Measurements from ENCODE around the gene SSBP2.

Gene SSBP2

DNA sequence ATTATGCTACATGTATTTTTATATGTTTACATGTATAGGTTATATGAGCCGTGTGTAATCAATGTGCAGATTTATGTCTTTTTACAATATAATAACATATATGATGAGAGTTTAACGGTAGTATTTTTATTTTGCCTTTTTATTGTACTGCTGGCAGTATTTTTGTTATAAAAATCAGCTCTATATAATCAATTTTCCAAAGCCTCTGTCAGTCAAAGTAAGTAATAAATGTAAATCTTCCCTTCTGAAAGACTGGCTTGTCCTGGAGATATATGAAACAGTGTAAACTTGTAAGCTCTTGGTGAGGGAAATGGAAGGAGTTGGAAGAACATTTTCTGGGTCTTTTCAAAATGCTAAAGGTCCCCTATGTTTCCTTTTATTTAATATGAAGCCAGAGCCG lies 173.8 kb downstream of the SSBP2 start:
- DNase-seq = no peak

GRCh38 chr5:81575924-81576323 lies 175.0 kb downstream of the SSBP2 start:
- DNase-seq = no peak

- DNase-seq = no peak
Measured at GRCh38 chr5:81572201-81572600, 178.7 kb downstream of the SSBP2 start.

DNA sequence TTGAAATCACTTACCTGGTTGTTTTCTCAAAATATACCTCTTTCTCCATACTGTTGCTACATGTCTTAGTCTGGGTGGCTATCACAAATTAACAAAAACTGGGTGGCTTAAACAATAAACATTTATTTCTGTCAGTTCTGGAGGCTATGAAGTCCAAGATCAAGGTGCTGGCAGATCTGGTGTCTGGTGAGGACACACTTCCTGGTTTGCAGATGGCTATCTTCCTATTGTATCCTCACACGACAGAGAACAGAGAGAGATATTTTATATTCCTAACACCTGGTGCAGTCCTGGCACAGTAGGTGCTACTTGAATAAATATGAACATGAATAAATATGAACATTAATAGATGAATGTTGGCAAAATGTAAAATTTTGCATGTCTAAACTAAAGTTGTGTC lies 192.7 kb downstream of the SSBP2 start:
- DNase-seq = no peak

GRCh38 chr5:81556809-81557208 lies 194.1 kb downstream of the SSBP2 start:
- no peak for DNase-seq

- DNase-seq = no peak
Measured at GRCh38 chr5:81555865-81556264, 195.0 kb downstream of the SSBP2 start.

DNA sequence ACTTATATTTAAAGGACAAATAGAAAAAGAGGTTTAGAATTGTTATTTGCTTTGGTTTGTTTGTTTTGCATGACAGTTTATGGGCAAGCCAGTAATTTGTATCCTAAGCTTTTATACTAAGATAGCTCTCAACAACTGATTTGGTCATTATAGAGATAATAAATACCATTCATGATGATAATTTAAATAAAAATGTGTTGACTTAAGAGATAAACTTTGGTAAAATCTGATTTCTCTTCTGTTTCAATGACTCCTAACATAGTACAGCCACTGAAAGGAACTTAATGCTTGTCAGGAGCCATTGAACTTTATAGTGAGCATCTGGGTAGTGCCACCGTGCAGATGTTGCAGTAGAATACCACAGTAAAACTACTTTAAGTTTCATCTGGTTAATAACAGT lies 196.2 kb downstream of the SSBP2 start:
- DNase-seq = no peak

- DNase-seq = no peak
Measured at GRCh38 chr5:81553567-81554212, 197.2 kb downstream of the SSBP2 start.

DNA sequence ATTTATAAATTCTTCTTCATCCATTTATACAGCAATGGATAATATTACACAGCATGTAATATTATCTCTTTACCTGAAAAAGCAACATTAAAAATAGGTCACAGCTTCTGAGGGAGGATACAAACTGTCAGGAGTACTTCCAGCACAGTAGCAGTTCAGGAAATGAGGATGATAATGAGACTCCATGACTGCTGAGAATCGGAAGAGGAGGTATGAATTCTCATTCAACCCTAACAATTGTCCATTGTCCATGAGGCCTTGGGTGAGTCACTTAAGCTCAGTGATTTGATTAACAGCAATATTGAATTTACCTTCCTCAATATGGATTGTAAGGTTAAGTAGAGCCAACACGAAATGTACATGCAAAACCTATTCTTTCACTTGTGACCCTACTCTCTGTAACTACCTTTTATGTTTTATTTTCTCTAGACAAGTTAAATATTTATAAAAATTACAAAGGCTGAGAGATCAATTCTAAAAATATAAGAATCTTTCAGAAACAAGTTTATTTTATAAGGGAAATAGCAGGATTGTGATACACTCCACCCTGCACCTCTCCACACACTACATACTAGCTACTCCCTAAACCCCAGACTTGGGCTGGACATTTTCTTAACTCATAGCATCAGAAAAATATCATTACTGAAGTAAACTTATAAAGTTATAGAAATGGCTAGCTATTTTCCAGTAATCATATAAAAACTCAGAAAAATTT lies 197.9 kb downstream of the SSBP2 start:
- no peak for DNase-seq

DNA sequence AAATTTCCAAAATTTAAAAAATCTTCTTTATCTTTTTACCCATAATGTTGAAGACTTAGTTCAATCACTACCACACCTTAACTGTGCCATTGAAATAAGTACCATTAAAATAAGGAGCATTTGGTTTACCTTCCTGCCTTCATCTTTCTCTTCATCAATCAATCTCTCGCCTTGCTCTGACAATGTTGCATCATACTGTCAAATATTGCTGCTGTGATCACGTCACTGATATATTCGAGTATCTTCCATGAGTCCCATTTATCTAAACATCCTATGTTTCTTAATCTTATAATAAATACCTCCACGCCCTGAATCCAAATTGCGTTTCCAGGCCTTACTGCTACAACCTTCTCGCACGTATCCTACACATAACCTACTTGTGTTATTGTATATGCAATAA lies 201.8 kb downstream of the SSBP2 start:
- no peak for DNase-seq

DNA sequence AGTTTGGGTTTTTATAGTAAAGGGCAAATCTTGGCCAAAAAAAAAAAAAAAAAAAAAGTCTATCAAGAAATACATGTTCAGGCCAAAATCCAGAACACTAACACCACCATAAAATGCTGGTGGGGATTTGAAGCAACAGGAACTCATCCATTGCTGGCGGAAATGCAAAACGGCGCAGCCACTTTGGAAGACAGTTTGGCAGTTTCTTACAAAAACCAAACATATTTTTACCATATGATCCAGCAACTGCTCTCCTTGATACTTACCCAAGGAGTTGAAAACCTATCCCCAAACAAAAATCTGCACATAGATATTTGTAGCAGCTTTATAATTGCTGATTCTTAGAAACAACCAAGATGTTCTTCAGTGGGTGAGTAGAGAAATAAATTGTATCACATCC lies 203.9 kb downstream of the SSBP2 start:
- no peak for DNase-seq

- DNase-seq = no peak
Measured at GRCh38 chr5:81545911-81546310, 205.0 kb downstream of the SSBP2 start.

DNA sequence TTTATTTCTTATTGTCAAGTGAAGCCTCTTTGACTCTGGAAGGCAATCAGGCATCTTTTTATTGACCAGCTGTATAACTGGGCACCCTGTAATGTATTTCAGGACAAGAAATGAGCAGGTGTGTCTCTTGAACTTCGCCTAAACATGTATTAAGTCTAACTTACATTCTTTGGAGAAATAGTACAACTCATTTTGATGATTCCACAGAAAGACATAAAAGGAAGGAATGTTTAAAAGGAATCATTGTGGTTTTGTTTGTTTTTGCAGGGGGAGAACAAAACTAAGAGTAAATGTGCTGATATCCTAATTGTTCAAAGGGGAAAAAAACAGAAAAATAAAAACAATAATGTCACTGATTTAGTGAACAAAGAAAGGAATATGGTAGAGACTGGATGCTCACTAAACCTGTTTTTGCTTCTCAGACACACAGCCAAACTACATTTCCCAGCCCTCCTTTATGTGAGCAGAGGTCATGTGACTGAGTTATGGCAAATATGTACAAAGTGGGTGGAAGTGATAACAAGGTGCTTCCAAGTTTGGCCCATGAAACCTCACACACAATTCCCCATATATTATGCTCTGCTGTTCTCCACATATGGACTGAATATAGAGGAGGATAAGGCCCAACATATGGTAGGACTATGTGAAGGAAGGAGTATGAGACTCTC lies 206.4 kb downstream of the SSBP2 start:
- DNase-seq = no peak

GRCh38 chr5:81542242-81542641 lies 208.7 kb downstream of the SSBP2 start:
- DNase-seq = no peak

GRCh38 chr5:81537905-81538547 lies 212.9 kb downstream of the SSBP2 start:
- DNase-seq = no peak

DNA sequence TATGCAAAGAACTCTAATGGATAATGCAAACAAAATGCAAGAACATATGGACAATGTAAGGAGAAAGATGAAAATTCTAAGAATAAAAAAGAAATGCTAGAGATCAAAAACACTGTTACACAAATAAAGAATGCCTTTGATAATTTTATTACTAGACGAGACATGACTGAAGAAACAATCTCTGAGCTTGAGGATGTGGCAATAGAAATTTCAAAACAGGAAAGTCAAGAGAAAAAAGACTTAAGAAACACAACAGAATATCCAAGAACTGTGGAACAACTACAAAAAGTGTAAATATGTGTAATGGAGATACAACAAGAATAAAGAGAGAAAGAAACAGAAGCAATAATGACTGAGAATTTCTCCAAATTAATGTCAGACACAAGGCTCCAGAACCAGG lies 216.5 kb downstream of the SSBP2 start:
- DNase-seq = no peak

DNA sequence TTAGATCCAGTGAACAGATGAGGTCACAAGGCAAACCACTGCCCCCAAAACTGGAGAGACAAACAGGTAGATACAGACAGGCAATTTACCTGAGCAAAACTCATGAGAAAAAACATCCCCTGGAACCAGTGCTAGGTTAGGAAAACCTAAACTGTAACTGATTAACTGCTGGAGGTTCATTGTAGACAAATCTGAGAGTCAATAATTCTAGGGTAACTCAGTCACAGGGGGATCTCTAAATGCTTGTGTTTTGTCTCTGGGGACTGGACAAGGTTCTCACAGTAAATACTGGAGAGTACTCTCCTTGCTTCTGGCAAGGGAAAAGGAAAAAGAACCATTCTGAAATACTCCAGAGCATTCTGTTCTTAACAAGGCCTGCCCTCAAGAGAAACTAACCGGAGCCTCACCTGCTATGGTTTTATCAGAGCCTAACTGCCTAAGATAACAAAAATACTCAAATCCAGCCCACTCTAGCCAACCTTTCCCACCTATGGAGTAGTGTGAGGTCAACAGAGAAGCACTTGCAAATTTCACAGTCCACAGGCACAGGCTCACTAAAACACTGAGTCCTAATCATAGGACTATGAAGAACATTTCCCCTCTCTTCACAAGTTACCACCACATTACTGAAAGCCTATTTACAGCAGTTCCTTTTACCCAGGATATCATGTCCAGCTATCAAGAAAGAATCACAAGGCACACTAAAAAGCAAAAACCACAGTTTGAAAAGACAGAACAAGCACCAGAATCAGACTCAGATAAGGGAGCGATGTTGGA lies 217.1 kb downstream of the SSBP2 start:
- no peak for DNase-seq

GRCh38 chr5:81530919-81531318 lies 220.0 kb downstream of the SSBP2 start:
- no peak for DNase-seq

GRCh38 chr5:81525690-81526089 lies 225.2 kb downstream of the SSBP2 start:
- no peak for DNase-seq

- DNase-seq = no peak
Measured at GRCh38 chr5:81524015-81524414, 226.9 kb downstream of the SSBP2 start.

GRCh38 chr5:81522571-81522970 lies 228.3 kb downstream of the SSBP2 start:
- DNase-seq = no peak

DNA sequence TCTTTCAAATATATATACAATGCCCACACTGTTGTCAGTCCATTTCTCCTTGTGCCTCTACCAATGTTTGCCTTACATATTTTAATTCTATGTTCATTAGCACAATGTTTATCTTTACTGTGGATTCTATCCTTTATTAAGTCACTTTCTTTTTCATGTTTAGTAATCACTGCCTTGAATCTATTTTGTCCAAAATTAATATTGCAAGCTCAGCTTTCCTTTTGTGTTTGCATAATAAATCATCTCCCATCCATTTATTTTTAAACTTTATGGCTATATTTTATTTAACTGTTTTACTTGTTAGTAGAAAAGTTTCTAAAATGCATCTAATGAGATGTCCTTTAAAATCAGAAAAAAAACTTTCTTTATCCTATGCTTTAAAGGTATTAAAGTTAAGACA lies 230.1 kb downstream of the SSBP2 start:
- DNase-seq = no peak

All from activated gamma-delta T cell (primary cell).